ENCODE data around the gene STAMBP. TPM values are rescaled to one million over a fixed set of nuclear protein-coding genes. Genes with fewer than 3 reads are reported as not detected.

Gene STAMBP
- total and polyA plus RNA-seq, 4 donors = 10.2 to 27.1 (median 15.9) TPM

- no peak for TF ChIP-seq HNF4A (conservative IDR thresholded peaks at IDR 0.05)
- no peak for TF ChIP-seq HNF4G (IDR thresholded peaks at IDR 0.05)
- TF ChIP-seq FOXA2 (IDR thresholded peaks at IDR 0.05) = no peak
- no peak for TF ChIP-seq ATF3 (IDR thresholded peaks at IDR 0.05)
- TF ChIP-seq NR2F2 (IDR thresholded peaks at IDR 0.05) = no peak
- TF ChIP-seq JUND (IDR thresholded peaks at IDR 0.05) = no peak
- TF ChIP-seq CTCF (IDR thresholded peaks at IDR 0.05; ENCODE audit: low read depth, low read length, missing input control) = no peak
- no peak for TF ChIP-seq GABPA (IDR thresholded peaks at IDR 0.05 in 1 of 2, conservative IDR thresholded peaks at IDR 0.05 in 1 of 2)
- TF ChIP-seq EGR1 (IDR thresholded peaks at IDR 0.05; ENCODE audit: low read depth in 2 of 2) = no peak
- TF ChIP-seq SP1 (IDR thresholded peaks at IDR 0.05) = no peak
- TF ChIP-seq FOXA1 (IDR thresholded peaks at IDR 0.05) = no peak
- TF ChIP-seq YY1 (IDR thresholded peaks at IDR 0.05) = no peak
- Histone ChIP-seq H3K9me3 (ENCODE audit: control insufficient read depth in 4 of 4, low read length in 3 of 4) (no peaks in the 10 kb centered on the region), H3K27ac (ENCODE audit: low read depth in 1 of 2, low read length in 2 of 2) (no peak overlapping the region), H3K4me1 (ENCODE audit: control insufficient read depth in 4 of 4, insufficient read depth in 4 of 4, low read length in 3 of 4) (no peaks in the 10 kb centered on the region), H3K4me3 (ENCODE audit: low read depth in 1 of 3, low read length in 3 of 3) (no peak overlapping the region), H3K27me3 (ENCODE audit: control insufficient read depth in 4 of 4, insufficient read depth in 4 of 4, low read length in 3 of 4) (no peaks in the 10 kb centered on the region), H3K9ac (ENCODE audit: low read depth in 1 of 2, low read length in 2 of 2) (no peak overlapping the region), H3K36me3 (ENCODE audit: control insufficient read depth in 4 of 4, insufficient read depth in 3 of 4, low read depth in 1 of 4, low read length in 3 of 4) (no peaks in the 10 kb centered on the region)
- DNase-seq (ENCODE audit: low spot score) = no peak
- 77% methylated on average over 4 of the region's 4 CpGs for WGBS
Measured at GRCh38 chr2:73902284-73902683, 73.5 kb downstream of the STAMBP start.

- WGBS = 84% methylated on average over 4 of the region's 4 CpGs
- Histone ChIP-seq H3K27me3 (ENCODE audit: control insufficient read depth in 4 of 4, insufficient read depth in 4 of 4, low read length in 3 of 4) (no peaks in the 10 kb centered on the region), H3K9me3 (ENCODE audit: control insufficient read depth in 4 of 4, low read length in 3 of 4) (no peaks in the 10 kb centered on the region), H3K27ac (ENCODE audit: low read depth in 1 of 2, low read length in 2 of 2) (no peak overlapping the region), H3K9ac (ENCODE audit: low read depth in 1 of 2, low read length in 2 of 2) (no peak overlapping the region), H3K36me3 (ENCODE audit: control insufficient read depth in 4 of 4, insufficient read depth in 3 of 4, low read depth in 1 of 4, low read length in 3 of 4) (no peaks in the 10 kb centered on the region), H3K4me3 (ENCODE audit: low read depth in 1 of 3, low read length in 3 of 3) (no peak overlapping the region), H3K4me1 (ENCODE audit: control insufficient read depth in 4 of 4, insufficient read depth in 4 of 4, low read length in 3 of 4) (no peaks in the 10 kb centered on the region)
- TF ChIP-seq CTCF (IDR thresholded peaks at IDR 0.05; ENCODE audit: low read depth, low read length, missing input control) (no peak), ATF3 (IDR thresholded peaks at IDR 0.05) (no peak), FOXA1 (IDR thresholded peaks at IDR 0.05) (no peak), HNF4G (IDR thresholded peaks at IDR 0.05) (no peak), NR2F2 (IDR thresholded peaks at IDR 0.05) (no peak), SP1 (IDR thresholded peaks at IDR 0.05) (no peak), RAD21 (IDR thresholded peaks at IDR 0.05) (no peak), MAX (IDR thresholded peaks at IDR 0.05) (no peak), RXRA (IDR thresholded peaks at IDR 0.05) (no peak), JUND (IDR thresholded peaks at IDR 0.05) (no peak), FOXA2 (IDR thresholded peaks at IDR 0.05) (no peak), REST (IDR thresholded peaks at IDR 0.05) (no peak), YY1 (IDR thresholded peaks at IDR 0.05) (no peak), HNF4A (conservative IDR thresholded peaks at IDR 0.05) (no peak), EGR1 (IDR thresholded peaks at IDR 0.05; ENCODE audit: low read depth in 2 of 2) (no peak), TAF1 (conservative IDR thresholded peaks at IDR 0.05) (no peak), ZBTB33 (IDR thresholded peaks at IDR 0.05) (no peak), GABPA (IDR thresholded peaks at IDR 0.05 in 1 of 2, conservative IDR thresholded peaks at IDR 0.05 in 1 of 2) (no peak)
- no peak for DNase-seq (ENCODE audit: low spot score)
Measured at GRCh38 chr2:73903313-73903712, 74.6 kb downstream of the STAMBP start.
